ENCODE measurements around the gene FOXL2NB.

DNA sequence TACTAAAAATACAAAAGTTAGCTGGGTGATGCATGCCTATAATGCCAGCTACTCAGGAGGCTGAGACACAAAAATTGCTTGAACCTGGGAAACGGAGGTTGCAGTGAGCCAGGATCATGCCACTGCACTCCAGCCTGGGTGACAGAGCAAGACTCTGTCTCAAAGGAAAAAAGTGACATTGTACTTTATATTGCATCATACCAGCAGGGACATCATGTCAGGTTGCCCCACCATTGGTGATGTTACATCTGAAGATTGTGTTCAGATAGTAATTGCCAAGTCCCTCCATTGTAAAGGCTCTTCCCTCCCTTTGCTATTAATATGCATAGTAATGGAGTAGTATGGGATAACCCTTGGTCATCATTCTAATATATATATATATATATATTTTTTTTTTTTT is 44.8 kb upstream of the FOXL2NB start:
- TF ChIP-seq POLR2A (IDR thresholded peaks at IDR 0.05) = no peak
- TF ChIP-seq, protein P1, sequence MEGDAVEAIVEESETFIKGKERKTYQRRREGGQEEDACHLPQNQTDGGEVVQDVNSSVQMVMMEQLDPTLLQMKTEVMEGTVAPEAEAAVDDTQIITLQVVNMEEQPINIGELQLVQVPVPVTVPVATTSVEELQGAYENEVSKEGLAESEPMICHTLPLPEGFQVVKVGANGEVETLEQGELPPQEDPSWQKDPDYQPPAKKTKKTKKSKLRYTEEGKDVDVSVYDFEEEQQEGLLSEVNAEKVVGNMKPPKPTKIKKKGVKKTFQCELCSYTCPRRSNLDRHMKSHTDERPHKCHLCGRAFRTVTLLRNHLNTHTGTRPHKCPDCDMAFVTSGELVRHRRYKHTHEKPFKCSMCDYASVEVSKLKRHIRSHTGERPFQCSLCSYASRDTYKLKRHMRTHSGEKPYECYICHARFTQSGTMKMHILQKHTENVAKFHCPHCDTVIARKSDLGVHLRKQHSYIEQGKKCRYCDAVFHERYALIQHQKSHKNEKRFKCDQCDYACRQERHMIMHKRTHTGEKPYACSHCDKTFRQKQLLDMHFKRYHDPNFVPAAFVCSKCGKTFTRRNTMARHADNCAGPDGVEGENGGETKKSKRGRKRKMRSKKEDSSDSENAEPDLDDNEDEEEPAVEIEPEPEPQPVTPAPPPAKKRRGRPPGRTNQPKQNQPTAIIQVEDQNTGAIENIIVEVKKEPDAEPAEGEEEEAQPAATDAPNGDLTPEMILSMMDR (IDR thresholded peaks at IDR 0.05) = no peak
